CD4-positive, alpha-beta T cell treated with Interleukin-15 for 4 hours (primary cell): ENCODE results near the gene MBTPS1.

Experiments used
- DNase-seq: peaks from one replicate; pipeline ENCODE4 v3.0.0-alpha.2; 2020; ENCODE audit warnings: low spot score

The MBTPS1 gene

GRCh38 chr16:84116720-84117493 is at the start of gene MBTPS1:
MBTPS1 (minus strand) TSS chr16:84116942; CDS start chr16:84101783, 15,159 bp downstream.
- peak; percentile 97 for DNase-seq

GRCh38 chr16:84165746-84166145 is 49.0 kb upstream of the MBTPS1 start:
- DNase-seq: no peak

GRCh38 chr16:84161801-84162200 is 45.1 kb upstream of the MBTPS1 start:
- DNase-seq: no peak

DNA sequence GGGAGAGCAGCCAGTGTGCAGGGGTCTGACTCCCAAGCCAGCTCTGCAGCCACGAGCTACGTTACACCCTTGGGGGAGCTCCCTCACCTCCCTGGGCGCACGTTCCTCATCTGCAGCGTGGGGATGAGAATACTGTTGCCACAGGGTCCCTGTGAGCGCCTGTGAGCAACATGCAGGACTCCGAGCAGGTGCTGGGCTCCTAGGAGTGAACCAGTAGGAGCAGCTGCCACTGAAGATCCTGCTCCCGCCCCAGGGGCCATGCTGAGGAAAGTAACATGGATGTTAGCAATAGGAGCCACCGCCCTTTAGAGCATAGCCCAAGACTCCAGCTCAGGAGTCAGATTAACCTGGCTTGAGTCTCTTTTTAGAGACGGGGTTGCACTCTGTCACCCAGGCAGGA is 44.3 kb upstream of the MBTPS1 start:
- no peak for DNase-seq

DNA sequence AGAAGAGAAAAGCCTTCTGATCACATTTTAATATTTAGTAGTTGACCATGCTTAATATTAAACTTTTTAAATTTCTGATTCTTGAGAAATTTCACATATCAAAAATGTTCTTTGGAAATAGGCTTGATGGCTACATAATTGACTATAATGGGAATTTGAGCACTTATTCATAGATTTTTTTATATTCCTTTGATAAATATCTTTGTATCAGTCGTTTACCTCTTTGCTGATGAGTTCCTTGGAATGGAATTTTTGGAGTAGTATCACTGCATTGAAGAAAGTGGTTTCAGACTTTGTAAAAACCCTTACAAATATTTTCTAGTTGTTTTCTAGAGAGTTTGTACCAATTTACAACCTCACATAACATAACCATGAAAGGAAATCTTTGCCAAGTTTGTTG is 43.1 kb upstream of the MBTPS1 start:
- no peak for DNase-seq

- DNase-seq: no peak
Measured at GRCh38 chr16:84159007-84159406, 42.3 kb upstream of the MBTPS1 start.

- no peak for DNase-seq
Measured at GRCh38 chr16:84156342-84156784, 39.6 kb upstream of the MBTPS1 start.

DNA sequence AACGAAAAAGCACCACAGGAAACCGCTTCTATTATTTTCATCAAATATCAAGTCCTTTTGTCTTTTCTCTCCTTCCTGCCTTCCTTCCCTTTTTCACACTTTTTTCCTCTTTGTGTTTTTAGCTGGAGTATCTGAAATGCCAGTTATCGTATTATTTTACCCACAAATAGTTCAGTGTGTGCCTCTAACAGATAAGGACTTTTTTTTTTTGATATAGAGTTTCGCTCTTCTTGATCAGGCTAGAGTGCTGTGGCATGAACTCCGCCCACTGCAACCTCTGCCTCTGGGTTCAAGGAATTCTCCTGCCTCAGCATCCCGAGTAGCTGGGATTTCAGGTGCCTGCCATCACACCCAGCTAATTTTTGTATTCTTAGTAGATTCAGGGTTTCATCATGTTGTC is 39.0 kb upstream of the MBTPS1 start:
- DNase-seq: no peak

DNA sequence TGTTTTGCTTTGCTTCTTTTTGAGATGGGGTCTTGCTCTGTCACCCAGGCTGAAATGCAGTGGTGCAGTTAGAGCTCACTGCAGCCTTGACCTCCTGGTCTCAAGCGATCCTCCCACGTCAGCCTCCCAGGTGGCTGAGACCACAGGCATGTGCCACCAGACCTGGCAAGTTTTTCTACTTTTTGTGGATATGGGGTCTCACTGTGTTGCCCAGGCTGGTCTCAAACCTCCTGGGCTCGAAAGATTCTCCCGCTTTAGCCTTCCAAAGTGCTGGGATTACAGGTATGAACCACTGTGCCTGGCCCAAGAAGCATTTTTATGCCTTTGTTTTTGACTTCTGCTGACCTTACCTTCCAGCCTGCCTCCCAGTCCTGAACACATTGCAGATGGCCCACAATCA is 38.5 kb upstream of the MBTPS1 start:
- DNase-seq: no peak

GRCh38 chr16:84153660-84154214 is 37.0 kb upstream of the MBTPS1 start:
- no peak for DNase-seq

GRCh38 chr16:84150926-84151325 is 34.2 kb upstream of the MBTPS1 start:
- DNase-seq: no peak

DNA sequence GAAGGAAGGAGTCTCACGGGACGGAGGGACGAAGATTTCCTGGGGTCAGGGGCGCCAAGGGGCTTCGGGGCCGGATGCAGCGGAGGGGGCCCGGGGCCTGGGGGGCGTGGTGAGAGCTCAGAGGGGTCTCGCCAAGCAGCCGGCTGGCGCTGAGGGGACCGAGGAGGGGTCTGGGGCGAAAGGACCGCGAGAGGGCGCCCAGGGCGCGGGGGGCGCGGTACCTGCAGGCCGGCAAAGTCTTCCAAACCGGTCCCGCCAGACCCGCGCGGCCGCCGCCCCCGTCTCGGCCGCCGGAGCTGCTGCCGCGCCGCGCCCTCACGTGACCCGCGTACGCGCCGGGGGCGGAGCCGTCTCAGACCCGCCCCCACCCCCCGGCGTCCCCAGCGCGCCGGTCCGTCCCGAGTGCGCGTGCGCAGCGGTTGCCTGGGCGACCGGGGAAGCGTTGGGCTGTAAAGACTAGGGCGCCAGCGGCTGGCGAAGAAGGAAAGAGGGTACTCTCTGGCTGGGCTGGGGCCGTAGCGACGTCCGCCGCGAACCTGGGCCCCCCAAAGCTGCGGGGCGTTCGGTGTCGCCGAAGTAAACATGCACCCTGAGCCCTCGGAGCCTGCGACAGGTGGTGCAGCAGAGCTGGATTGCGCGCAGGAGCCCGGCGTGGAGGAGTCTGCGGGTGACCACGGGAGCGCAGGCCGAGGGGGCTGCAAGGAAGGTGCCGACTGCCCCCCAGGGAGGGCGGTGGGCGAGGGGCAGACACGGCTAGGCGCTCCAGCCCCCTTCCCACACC is 28.3 kb upstream of the MBTPS1 start, which contains the start of the genes DNAAF1 and HSDL1:
DNAAF1 (plus strand) TSS at position 450 of the 781 bp plus-strand sequence; CDS start at position 583, 133 bp downstream.
HSDL1 (minus strand) TSS at position 319 of the 781 bp plus-strand sequence. CDS start 13,856 bp downstream, outside the sequence.
- DNase-seq: peak; percentile 94

- DNase-seq: peak; percentile 21
Measured at GRCh38 chr16:84144209-84144858, 27.6 kb upstream of the MBTPS1 start.

- no peak for DNase-seq
Measured at GRCh38 chr16:84143784-84144199, 27.1 kb upstream of the MBTPS1 start.

- DNase-seq: no peak
Measured at GRCh38 chr16:84143081-84143480, 26.3 kb upstream of the MBTPS1 start.

- no peak for DNase-seq
Measured at GRCh38 chr16:84141143-84141670, 24.5 kb upstream of the MBTPS1 start.

DNA sequence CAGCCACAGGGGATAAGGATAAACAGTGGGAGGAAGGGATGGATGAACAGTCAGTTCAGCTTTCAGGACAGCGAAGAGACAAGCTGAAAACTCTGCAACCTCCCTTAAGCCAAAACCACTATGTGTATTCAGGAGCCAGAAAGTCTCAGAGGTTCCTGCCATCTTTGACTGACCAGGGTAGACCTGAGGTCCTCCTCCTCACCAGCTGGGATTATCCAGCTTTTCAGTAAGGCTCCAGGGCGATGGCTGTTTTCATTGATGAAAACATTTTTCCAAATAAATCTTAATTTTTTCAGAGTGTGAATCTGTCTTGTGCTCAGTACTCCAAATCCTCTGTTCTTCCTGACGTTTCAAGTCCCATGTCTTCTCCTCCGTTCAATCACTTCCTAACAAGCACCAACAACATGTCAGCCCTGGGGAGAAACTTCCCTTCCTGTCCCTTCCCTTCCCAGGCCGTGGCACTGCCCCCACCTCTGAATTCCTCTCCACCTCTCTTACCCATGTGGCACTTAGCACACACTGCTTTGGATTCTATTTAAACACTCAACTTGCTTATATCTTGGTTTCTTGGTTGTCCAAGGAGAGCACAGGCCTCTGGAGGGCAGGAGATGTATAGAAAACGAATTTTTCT is 23.0 kb upstream of the MBTPS1 start:
- no peak for DNase-seq

DNA sequence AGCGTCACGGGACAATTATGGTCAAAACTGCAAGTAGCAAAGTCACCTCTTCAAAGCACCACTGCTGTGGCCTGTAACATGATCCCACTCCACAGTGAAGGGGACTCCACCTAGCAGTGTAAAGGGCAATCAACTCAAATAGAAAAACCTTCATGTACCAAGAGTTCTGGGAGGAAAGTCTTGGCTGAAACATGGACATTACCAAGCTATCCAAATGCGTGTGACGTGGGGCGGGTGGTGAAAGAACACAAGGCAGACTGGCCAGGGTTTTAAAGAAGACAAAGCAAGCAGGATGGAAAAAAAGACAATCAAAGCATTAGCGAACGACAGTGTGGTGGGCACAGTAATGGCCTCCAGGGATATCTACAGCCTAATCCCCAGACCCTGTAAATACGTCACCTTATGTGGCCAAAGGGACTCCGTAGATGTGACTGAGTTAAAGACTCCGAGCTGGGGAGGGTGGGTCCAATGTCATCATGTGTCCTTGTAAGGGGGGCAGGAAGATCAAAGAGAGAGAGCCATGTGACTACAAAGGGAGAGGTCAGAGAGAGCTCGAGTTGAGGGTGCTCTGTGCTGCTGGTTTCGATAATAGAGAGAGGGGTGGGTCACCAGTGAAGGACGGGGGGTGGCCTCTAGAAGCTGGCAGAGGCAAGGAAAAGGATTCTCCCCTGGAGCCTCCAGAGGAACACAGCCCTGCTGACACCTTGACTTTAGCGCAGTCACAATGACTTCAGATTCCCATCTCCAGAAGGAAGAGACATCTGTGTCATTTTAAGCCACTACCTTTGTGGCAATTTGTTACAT is 22.3 kb upstream of the MBTPS1 start:
- DNase-seq: no peak

DNA sequence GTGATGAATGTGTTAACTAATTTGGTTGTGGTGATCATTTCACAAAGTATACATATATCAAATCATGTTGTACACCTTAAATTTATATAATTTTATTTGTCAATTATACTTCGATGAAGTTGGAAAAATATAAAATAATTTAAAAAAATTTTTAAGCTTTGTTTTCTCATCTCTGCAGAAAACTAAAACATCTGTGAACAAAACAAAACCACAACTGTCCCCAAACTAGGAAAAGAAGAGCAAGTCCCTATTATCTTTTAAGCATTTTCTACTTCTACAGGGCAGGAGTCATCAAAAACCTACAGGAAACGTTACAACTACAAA is 21.7 kb upstream of the MBTPS1 start:
- no peak for DNase-seq

DNA sequence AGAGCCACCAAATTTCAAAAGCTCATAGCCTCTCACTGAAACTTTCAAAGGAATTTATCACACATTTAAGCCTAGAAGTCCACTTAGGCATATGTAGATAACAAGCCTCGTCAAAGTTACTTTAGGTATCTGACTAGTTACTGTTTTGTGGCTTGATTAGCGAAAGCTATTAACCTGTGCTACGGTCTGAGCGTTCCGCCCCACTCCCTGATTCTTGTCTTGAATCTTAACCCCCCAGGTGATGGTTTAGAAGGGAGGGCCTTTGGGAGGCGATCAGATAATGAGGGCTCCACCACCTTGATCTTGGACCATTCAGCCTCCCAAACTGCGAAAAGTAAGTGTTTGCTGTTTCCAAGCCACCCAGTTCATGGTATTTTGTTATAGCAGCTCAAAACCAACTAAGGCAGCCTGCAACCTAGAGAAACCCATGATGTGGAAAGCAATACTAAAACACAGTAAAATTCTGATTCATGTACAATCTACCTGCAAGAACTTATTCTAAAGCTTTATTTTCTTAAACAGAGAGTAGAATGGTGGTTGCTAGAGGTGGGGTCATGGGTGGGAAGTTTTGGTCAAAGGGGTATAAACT is 21.1 kb upstream of the MBTPS1 start:
- no peak for DNase-seq
